ENCODE data around the gene PTGR3.

Gene PTGR3

DNA sequence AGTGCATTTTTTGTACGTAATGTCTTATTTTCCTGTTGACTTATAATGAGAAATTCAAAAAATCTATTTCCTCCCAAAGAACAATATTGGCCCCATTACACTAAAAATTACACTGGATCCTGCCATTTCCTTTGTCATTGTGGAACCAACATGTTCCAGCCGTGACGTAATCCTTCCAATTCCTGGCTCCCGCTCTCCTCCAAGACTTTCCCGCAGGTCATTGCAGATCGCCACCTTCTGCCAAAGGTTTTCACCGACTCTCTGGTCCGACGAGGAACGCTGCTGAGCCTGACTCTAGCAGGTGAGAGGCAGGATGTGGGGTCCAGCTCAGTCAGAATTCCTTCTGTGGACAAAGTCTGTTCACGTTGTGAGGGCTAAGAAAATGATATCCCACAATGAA lies 38.0 kb downstream of the PTGR3 start:
- no peak for DNase-seq (ENCODE audit: insufficient read length)
- TF ChIP-seq POLR2A (IDR thresholded peaks at IDR 0.05; ENCODE audit: low read depth, low read length) (no peak), POLR2AphosphoS5 (IDR thresholded peaks at IDR 0.05; ENCODE audit: low read depth, low read length) (no peak), TAF1 (IDR thresholded peaks at IDR 0.05; ENCODE audit: borderline replicate concordance, low read depth, low read length) (no peak)
- no peak for FAIRE-seq

GRCh38 chr18:75170022-75170789 lies 38.7 kb downstream of the PTGR3 start:
- TF ChIP-seq POLR2AphosphoS5 (IDR thresholded peaks at IDR 0.05; ENCODE audit: low read depth, low read length) (no peak), POLR2A (IDR thresholded peaks at IDR 0.05; ENCODE audit: low read depth, low read length) (no peak), TAF1 (IDR thresholded peaks at IDR 0.05; ENCODE audit: borderline replicate concordance, low read depth, low read length) (no peak)
- FAIRE-seq (no peak), DNase-seq (ENCODE audit: insufficient read length) (no peak)

GRCh38 chr18:75169411-75169810 lies 39.5 kb downstream of the PTGR3 start:
- DNase-seq (ENCODE audit: insufficient read length) (no peak), FAIRE-seq (no peak)
- TF ChIP-seq TAF1 (IDR thresholded peaks at IDR 0.05; ENCODE audit: borderline replicate concordance, low read depth, low read length): no peak
- no peak for TF ChIP-seq POLR2AphosphoS5 (IDR thresholded peaks at IDR 0.05; ENCODE audit: low read depth, low read length)
- no peak for TF ChIP-seq POLR2A (IDR thresholded peaks at IDR 0.05; ENCODE audit: low read depth, low read length)

DNA sequence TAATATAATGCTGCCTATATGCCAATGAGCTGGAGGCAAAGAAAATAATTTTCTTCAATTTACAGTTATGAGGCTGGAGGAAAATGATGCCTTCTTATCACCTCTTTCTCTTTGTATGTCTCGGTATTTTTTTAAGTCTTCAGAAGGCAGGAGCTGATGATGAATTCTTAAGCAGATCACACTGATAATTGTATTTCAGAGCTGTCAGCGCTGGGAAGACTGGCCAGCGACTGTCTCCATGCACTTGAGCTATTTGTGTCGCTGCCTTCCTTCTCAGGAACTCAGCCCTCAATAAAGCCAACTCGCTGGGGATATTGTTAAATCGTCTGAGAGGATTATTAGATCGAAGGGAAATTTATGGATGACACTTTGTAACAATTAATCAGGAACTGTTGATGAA lies 40.3 kb downstream of the PTGR3 start:
- TF ChIP-seq POLR2AphosphoS5 (IDR thresholded peaks at IDR 0.05; ENCODE audit: low read depth, low read length) (no peak), TAF1 (IDR thresholded peaks at IDR 0.05; ENCODE audit: borderline replicate concordance, low read depth, low read length) (no peak), POLR2A (IDR thresholded peaks at IDR 0.05; ENCODE audit: low read depth, low read length) (no peak)
- no peak for FAIRE-seq
- DNase-seq (ENCODE audit: insufficient read length): no peak

- no peak for DNase-seq (ENCODE audit: insufficient read length)
- no peak for TF ChIP-seq TAF1 (IDR thresholded peaks at IDR 0.05; ENCODE audit: borderline replicate concordance, low read depth, low read length)
- no peak for TF ChIP-seq POLR2A (IDR thresholded peaks at IDR 0.05; ENCODE audit: low read depth, low read length)
- no peak for TF ChIP-seq POLR2AphosphoS5 (IDR thresholded peaks at IDR 0.05; ENCODE audit: low read depth, low read length)
- FAIRE-seq: no peak
Measured at GRCh38 chr18:75167759-75168618, 41.0 kb downstream of the PTGR3 start.

DNA sequence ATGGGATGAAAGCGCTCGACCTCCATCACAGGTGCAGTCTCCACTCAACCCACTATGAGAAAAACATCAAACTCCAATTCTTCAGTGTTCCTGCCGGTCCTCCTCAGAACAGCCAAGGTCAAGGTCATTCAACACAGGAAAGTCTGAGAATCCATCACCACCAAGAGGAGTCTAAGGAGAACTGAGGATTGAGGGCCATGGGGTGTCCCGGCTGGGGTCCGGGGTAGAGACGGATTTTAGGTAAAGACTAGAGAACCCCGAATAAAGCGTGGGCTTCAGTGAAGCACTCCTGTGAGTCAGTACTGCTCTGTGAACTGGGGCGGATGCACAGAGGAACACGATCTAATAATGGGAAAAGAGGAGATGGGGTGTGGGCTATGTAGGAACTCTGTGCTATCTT lies 41.8 kb downstream of the PTGR3 start:
- FAIRE-seq (no peak), DNase-seq (ENCODE audit: insufficient read length) (no peak)
- no peak for TF ChIP-seq TAF1 (IDR thresholded peaks at IDR 0.05; ENCODE audit: borderline replicate concordance, low read depth, low read length)

DNA sequence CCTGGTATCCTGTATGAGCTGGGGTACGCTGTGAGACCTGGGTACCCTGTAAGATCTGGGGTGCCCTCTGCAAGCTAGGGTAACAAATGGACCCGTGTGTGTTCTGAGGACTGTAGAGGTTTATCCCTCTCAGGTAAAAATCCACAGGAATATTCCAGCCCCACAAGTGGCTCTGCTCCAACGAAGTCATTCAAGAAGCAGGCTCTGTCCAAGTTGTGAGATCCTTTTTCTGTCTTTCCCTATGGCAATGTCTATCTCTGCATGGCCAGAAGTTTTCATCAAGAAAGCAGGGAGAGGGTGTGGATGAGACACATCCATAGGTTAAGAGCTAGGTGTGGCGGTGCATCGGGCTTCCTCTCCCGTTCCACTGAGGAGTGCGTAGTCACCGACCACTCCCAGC lies 43.0 kb downstream of the PTGR3 start:
- no peak for FAIRE-seq
- TF ChIP-seq POLR2AphosphoS5 (IDR thresholded peaks at IDR 0.05; ENCODE audit: low read depth, low read length) (no peak), TAF1 (IDR thresholded peaks at IDR 0.05; ENCODE audit: borderline replicate concordance, low read depth, low read length) (no peak), POLR2A (IDR thresholded peaks at IDR 0.05; ENCODE audit: low read depth, low read length) (no peak)
- DNase-seq (ENCODE audit: insufficient read length): no peak

DNA sequence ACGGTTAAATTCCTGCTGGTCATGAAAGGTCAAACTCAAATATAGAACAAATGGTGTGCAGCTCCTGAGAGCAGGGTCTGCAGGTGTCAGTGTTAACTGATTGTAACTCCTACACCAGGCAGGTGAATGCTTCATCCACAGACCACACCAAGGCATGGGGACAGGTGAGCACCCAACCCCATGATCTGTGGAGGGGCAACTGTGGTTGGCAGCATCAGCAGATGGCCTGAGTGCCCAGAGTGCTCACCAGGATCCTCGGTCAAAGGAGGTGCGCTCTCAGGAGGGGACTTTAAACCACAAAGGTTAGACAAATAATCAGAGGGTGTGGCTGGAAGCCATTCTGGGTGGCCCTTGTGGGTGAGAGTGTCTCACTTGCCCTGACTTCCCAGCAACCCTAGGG lies 44.5 kb downstream of the PTGR3 start:
- DNase-seq (ENCODE audit: insufficient read length): no peak
- TF ChIP-seq TAF1 (IDR thresholded peaks at IDR 0.05; ENCODE audit: borderline replicate concordance, low read depth, low read length): no peak
- TF ChIP-seq POLR2A (IDR thresholded peaks at IDR 0.05; ENCODE audit: low read depth, low read length): no peak
- TF ChIP-seq POLR2AphosphoS5 (IDR thresholded peaks at IDR 0.05; ENCODE audit: low read depth, low read length): no peak

GRCh38 chr18:75163736-75164135 lies 45.2 kb downstream of the PTGR3 start:
- no peak for TF ChIP-seq TAF1 (IDR thresholded peaks at IDR 0.05; ENCODE audit: borderline replicate concordance, low read depth, low read length)
- FAIRE-seq: no peak
- DNase-seq (ENCODE audit: insufficient read length): no peak

More for the DNA sequence above, 44.5 kb downstream of the PTGR3 start:
- FAIRE-seq: no peak

GRCh38 chr18:75162978-75163377 lies 46.0 kb downstream of the PTGR3 start:
- TF ChIP-seq TAF1 (IDR thresholded peaks at IDR 0.05; ENCODE audit: borderline replicate concordance, low read depth, low read length) (no peak), POLR2A (IDR thresholded peaks at IDR 0.05; ENCODE audit: low read depth, low read length) (no peak), POLR2AphosphoS5 (IDR thresholded peaks at IDR 0.05; ENCODE audit: low read depth, low read length) (no peak)
- no peak for DNase-seq (ENCODE audit: insufficient read length)
- no peak for FAIRE-seq

- FAIRE-seq (no peak), DNase-seq (ENCODE audit: insufficient read length) (no peak)
- no peak for TF ChIP-seq POLR2AphosphoS5 (IDR thresholded peaks at IDR 0.05; ENCODE audit: low read depth, low read length)
- no peak for TF ChIP-seq POLR2A (IDR thresholded peaks at IDR 0.05; ENCODE audit: low read depth, low read length)
Measured at GRCh38 chr18:75162467-75162866, 46.5 kb downstream of the PTGR3 start.
